Activated T-cell treated with anti-CD3 and anti-CD28 coated beads for 48 hours (primary cell): ENCODE results near the gene KCNJ16.

Source experiments
- DNase-seq: peaks from one replicate; pipeline ENCODE4 v3.0.0-alpha.2; 2020; ENCODE audit warnings: low read depth

KCNJ16 gene

DNA sequence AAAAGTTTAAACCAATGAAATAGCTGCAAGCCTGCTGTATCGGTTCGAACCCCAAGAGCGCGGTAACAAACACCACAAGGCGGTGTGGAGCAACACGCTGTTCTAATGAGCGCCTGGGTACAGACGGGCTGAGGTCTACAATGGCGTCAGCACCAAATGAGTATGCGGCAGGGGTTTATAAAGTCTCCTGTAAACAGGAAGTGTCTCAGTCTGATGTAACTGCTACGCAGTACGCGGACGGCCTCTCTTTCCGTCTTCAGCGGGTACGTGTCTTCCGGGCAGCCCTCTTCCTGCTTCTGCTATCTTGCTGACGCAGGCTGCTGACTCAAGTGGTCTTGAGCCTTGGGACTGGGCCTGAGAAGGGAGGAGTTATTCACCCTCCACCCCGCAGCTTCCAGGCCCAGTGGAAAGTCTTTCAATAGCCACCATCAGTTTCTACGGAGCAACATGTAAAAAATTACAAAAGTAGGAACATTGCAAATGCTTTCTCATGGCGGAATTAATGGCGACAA is 53.8 kb downstream of the KCNJ16 start:
- no peak for DNase-seq

DNA sequence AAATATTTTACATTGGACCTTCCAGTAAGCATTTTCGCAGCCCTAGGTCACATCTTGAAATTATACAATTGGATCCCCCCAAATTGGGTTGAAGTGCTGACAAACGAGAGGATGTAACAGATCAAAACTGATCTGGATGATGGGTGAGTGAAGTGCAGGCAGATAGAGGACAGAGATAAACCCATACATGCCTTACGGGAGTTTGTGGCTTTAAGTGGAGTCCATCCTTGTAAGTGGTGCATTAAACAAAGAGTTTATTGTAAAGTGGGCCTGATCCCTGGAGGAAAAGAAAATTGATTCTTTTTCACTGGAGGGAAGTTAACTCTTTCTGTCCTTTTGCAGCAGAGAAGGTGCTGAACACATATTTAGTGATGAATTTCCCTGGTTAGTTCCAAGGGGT is 55.3 kb downstream of the KCNJ16 start:
- DNase-seq: no peak

GRCh38 chr17:70132505-70132904 is 57.5 kb downstream of the KCNJ16 start:
- DNase-seq: no peak

GRCh38 chr17:70134042-70134441 is 59.0 kb downstream of the KCNJ16 start:
- no peak for DNase-seq

DNA sequence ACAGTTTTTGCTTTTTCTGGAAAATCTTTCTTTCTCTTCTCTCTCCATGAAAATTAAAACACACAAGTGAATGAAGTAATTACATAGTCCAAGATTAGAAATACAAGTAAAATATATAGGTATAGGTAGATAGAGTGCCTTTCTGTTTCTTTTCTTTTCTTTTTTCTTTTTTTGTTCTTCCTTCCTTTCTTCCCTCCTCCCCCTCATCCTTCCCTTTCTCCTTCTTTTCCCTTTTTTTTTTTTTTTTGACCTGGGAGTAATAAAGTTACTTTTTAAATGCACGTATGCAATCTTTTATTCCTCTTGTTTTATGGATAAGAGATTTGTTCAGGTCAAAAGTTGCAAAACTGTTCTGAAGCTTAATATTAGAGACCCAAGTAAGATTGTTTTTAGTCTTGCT is 59.8 kb downstream of the KCNJ16 start:
- no peak for DNase-seq

- DNase-seq: no peak
These were observed 61.1 kb downstream of the KCNJ16 start for GRCh38 chr17:70136131-70136530.

GRCh38 chr17:70137451-70138230 is 62.6 kb downstream of the KCNJ16 start:
- DNase-seq: peak; percentile 2

DNA sequence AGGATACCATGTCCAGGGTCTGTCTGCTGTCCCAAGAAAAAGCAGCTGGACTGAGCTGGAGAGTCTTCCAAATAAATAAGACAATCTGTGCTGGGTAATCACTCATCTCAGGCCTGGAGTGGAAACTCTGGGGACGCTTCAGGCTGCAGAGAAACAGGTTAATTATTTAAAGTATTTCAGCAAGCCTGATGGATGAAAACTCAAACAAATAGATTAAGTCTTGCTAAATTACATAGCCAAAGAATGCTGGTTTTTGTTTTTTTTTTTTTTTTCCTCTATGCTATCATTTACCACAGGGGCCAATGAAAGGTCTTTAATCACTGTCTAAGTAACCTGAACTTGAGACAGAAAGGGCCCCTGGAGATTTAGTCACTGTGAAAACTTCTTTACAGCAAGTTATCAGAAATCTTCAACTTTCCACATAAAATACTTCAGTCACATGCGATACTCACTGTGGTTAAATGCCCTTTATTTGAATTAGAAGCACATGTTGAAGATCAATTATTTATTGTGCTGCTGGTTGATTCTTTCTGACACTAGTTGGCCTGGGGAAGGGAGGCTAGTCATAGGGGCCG is 63.4 kb downstream of the KCNJ16 start:
- no peak for DNase-seq

GRCh38 chr17:70139449-70139993 is 64.5 kb downstream of the KCNJ16 start:
- DNase-seq: no peak

DNA sequence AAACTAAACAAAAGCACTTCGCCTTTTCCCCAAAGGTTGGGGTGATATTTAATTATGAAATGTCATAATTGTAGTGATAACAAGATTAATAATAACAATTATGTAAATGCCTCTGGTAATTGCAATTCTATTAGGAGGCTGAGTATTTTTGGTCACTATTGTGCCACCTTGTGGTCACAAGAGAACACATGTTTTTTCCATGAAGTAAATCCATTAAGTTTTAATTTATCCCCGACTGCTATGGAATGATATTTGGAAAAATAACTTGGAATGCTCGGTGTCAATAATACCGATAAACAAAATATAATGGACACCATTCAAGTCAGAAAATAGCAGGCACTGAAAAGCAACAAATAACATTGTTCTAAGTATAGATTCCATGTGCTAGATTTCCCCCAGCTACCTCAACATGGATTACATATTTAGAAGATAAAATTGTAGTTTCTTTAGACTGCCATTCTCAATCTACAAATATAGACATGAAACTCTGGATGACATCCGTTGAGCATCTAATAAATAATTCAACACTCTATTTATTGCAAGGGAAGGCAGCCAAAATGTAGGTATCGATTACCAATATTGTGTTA is 69.3 kb downstream of the KCNJ16 start:
- no peak for DNase-seq

- no peak for DNase-seq
These were observed 78.2 kb downstream of the KCNJ16 start for GRCh38 chr17:70153210-70153609.

- no peak for DNase-seq
These were observed 82.1 kb downstream of the KCNJ16 start for GRCh38 chr17:70157151-70157550.

GRCh38 chr17:70158180-70158579 is 83.2 kb downstream of the KCNJ16 start:
- no peak for DNase-seq

DNA sequence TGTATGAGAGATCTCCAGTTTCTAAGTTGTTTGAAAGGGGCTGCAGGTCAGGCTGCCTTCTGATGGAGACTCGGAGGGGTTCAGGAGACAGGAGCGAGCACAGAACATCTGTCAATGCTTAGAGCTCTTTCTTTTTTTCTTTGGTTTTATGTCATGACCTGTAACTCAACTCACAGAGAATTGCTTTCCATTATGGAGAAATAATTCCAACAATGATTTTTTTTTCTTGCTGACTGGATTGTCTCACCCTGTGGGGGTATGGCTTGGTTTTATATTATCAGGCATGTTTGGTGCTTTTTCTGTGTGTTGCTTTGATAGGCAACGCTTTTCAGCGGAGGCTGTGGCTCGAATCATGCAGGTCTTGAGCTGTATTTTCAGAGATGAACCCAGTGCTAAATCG is 83.6 kb downstream of the KCNJ16 start:
- DNase-seq: no peak

DNA sequence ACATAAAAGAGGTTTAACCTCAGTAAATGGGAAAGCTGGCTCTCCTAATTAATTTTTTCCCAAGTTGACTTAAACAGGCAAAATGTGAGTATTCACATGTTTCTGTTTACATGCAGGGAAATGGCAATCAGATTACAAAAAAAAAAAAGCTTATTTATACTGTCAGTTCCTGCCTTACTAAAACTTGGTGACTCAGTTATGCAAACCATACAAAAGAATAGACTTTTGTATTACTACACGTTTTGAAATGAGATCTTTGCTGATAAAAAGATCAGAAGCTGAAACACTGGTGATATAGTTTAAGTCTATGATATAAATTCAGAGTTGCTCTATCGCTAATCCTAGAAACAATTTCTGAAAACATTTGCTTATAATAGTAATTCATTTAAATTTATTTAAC is 85.0 kb downstream of the KCNJ16 start:
- no peak for DNase-seq

DNA sequence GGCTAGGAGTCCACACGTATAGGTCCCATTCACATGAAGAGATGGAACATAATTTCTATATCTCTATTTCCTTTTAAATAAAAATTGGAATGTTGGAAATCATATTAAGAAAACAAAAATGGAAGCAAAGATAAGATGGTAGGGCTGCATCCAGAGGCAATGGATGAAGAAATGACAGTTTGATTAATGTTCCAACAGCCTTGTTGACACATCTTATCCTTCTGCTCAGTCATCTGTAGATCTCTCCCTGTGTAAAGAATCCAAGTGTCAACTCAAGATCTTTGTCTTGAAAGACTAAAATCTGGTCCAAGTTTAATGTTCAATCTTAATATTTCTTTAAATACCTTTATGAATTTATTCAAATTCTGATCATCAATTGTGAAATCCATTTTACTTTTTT is 86.5 kb downstream of the KCNJ16 start:
- no peak for DNase-seq

GRCh38 chr17:70165383-70165782 is 90.4 kb downstream of the KCNJ16 start:
- no peak for DNase-seq

DNA sequence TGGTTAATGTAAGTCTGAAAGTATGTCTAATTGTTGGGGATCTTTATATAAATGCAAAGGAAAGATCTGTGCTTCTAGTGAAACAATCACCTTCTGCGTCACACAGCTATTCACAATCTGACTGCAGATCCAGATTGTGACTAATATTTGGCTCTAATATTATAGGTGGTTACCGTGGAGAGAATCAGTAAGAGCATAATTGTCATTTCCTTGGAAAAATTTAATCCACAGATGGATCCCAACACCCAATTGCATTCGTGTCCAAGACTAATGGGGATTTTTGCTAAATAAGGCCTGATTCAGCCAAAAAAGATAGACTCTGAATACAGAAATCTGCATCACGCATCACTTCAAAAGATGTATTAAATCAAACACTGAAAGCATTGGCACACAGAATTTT is 91.6 kb downstream of the KCNJ16 start:
- DNase-seq: no peak

DNA sequence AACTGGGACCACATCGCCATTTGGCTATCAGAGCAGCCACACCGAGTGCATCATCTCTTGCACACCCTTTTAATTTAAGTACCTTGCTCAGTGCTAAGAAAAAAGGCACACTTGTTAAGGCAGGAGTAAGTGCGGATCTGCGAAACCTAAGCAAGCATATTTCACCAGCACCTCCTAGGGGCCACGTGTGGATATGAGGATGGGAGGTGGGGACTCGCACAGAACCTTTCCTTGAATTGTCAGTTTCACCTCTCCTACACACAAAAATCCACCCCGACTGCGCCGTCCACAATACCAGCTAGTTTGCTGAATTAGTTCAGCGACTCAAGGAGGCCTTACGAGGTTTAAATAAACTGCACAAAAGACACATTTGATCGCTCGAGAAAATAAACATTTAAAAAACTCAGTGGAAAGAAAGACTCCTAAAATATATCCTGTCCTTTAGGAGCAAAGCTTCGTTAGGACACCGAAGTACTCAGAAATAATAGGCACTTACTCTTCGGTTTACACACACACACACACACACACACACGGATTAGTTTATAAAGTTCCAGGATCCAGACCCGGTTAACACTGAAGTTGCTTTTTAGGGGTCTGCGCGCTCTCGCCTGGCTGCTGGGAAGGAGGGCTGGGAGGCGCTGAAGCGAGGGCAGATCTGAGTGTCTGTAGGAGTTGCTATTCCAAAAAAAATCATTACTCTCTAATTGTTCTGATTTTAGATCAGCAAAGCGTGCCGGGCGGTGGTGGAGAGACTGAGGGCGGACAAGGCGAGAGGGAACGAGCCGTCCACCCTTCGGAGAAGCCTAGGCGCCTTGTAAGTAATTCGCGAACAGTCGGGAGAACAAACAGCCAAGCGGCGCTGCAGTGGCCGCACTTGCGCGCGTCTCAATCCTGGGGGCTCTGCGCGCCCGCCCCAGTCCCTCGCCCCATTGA is 93.3 kb downstream of the KCNJ16 start:
- DNase-seq: no peak

DNA sequence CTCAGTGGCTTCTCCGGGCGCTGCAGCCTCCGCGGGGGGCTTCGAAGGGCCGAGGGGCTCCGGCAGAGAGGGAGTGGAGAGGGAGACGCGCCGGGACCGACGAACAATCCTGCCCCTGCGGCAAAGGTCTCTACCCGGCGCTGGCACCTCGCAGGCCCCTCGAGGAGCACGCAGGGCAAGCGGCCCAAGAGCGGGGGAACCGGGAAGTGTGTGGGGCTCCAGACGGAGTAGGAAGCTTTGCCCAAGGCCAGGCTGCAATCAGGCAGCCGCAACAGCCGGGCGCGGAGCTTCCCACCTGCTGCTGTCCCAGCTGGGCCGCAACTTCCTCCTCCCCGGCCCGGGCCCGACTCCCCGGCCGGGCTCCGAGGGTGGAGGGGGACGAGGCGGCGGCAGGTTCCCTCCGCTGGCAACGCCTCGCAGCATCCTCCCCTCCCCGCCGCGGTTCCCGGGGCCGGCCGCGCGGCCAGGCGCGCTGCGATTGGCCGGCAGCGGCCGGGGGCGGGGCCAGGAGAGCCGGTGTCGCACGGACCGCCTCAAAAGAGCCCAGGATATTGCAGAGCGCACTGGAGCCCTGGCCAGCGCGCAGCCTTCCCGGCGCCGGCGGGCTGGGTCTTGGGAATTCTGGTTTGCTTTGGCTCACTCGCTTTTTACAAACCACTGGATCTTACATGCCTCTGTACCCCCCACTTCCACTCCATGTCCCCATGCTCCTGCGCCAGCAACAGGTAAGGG is 94.1 kb downstream of the KCNJ16 start, which contains the start of gene KCNJ2:
Gene KCNJ2, plus strand, starts transcription at position 556 of the 732 bp plus-strand sequence. CDS start 5,508 bp downstream, outside the sequence.
- DNase-seq: peak; percentile 67
